OCI-LY1 (cell line): ENCODE measurements around the gene SLC7A8.

Source experiments
- CTCF ChIP-seq: fragments of 200-600 bp; sonication (generic), shearing (Covaris generic); IDR thresholded peaks from 2 replicates; pipeline ENCODE4 v1.5.1; 2017; ENCODE audit warnings: mild to moderate bottlenecking, antibody characterized with exemption, low read length, moderate library complexity, mixed read lengths
- EZH2 ChIP-seq: fragments of 200-600 bp; sonication (generic), shearing (Covaris generic); IDR thresholded peaks from 2 replicates; pipeline ENCODE4 v1.8.0; 2017; ENCODE audit warnings: borderline replicate concordance, mixed run types, mild to moderate bottlenecking, antibody characterized with exemption, low read length, moderate library complexity, mixed read lengths

DNA sequence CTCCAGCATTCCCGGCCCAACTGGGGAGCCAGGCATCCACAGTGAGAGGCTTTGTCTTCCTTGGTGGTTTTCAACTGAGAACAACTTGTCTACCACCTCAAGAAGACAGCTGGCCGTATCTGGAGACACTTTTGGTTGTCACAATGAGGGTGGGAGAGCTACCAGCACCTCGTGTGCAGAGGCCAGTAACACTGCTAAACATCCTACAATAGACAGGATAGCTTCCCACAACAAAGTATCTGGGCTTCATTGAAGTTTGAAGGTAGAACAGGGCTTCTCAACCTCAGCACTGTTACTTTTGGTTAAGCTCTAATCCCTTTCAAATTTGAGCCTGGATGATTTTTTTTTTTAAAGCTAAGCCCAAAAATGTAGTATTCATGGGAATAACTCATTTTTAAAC is 10.9 kb downstream of the SLC7A8 start:
- TF ChIP-seq CTCF (no peak), EZH2 (no peak)
